BE2C (cell line): ENCODE measurements around the gene EPN1.
"Not testable (repeated sequence)": the region's sequence is repeated elsewhere in the genome, so short reads cannot be mapped to it uniquely, and the experiment has no call there.

Experiments used
- DNase-seq: peaks from one replicate; pipeline ENCODE4 v3.0.0-alpha.2; 2020
- H3K27me3 ChIP-seq: fragments of 250-450 bp; sonication (Bioruptor Pico); 2 replicates; pipeline ENCODE4 v1.5.1; 2020; ENCODE audit warnings: mild to moderate bottlenecking
- H3K36me3 ChIP-seq: fragments of 250-450 bp; sonication (Bioruptor Pico); 2 replicates; pipeline ENCODE4 v1.5.1; 2020; ENCODE audit warnings: mild to moderate bottlenecking
- H3K4me1 ChIP-seq: fragments of 250-450 bp; sonication (Bioruptor Pico); 2 replicates; pipeline ENCODE4 v1.5.1; 2020
- H3K4me3 ChIP-seq: 2 replicates; pipeline ENCODE4 v1.5.1; 2011; ENCODE audit warnings: low read depth, low read length
- H3K9me3 ChIP-seq: fragments of 250-450 bp; sonication (Bioruptor Pico); 2 replicates; pipeline ENCODE4 v1.5.1; 2020
- CTCF ChIP-seq: IDR thresholded peaks from 2 replicates; pipeline ENCODE4 v1.5.1; 2012; ENCODE audit warnings: mild to moderate bottlenecking, low read depth, low read length

The EPN1 gene

DNA sequence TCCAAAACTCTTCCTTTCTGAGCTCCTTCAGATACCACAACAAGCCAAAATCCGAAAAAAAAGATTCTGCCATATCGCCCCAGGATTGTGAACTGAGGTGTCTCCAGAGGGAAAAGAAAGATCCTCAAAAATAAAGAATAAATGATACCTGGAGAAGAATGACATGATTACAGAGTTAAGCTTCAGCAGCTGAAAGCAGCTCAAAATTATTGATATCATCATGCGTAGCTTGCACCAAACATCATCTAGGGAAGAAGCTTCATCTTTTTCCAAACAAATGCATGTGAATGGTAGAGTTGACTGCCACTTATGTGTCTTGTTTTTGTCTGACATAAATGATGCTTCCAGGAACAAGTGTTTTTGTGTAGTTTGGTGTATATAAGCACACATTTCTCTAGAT lies 63.3 kb downstream of the EPN1 start, which contains the start of gene NLRP9:
Gene NLRP9, minus strand, starts transcription at position 101 of the 400 bp plus-strand sequence. Its CDS starts 28 bp downstream, at position 73.
- no peak within 1 kb of the TSS for H3K4me3 ChIP-seq
- H3K36me3 ChIP-seq: no peaks in the 10 kb centered on the region
- no peak for TF ChIP-seq CTCF
- no peak for DNase-seq
- H3K9me3 ChIP-seq: no peaks in the 10 kb centered on the region
- peaks cover 33% of the 10 kb centered on the region for H3K27me3 ChIP-seq
- no peaks in the 10 kb centered on the region for H3K4me1 ChIP-seq

- Histone ChIP-seq H3K9me3 (no peaks in the 10 kb centered on the region), H3K4me1 (no peaks in the 10 kb centered on the region), H3K36me3 (no peaks in the 10 kb centered on the region), H3K4me3 (no peak overlapping the region), H3K27me3 (peaks cover 64% of the 10 kb centered on the region)
- DNase-seq: no peak
- no peak for TF ChIP-seq CTCF
Observed at GRCh38 chr19:55750715-55751114, 75.7 kb downstream of the EPN1 start.

DNA sequence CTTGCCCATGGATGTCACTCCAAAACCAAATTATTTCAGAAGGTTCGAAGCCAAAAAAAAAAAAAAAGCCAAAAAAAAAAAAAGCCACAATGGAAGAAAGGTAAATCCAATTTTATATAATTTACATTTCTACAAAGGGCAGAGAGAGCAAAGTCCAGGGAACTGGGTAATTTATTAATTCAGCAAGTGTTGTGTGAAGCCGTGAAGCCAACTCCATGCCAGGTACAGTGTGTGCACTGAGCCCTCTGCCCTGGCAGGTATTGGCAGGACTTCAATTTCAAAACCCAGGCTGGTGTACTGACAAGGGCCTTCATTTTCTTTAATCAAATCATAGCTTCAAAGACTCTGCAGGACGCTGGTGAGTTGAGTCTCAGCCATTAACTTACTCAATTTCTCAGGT lies 78.4 kb downstream of the EPN1 start:
- no peak for DNase-seq
- Histone ChIP-seq H3K27me3 (peaks cover 61% of the 10 kb centered on the region), H3K9me3 (no peaks in the 10 kb centered on the region), H3K4me3 (no peak overlapping the region), H3K4me1 (no peaks in the 10 kb centered on the region), H3K36me3 (no peaks in the 10 kb centered on the region)
- TF ChIP-seq CTCF: no peak

- H3K27me3 ChIP-seq: peaks cover 32% of the 10 kb centered on the region
- DNase-seq, H3K4me1 ChIP-seq, H3K36me3 ChIP-seq, H3K4me3 ChIP-seq, H3K9me3 ChIP-seq: not testable (repeated sequence)
Observed at GRCh38 chr19:55756808-55757207, 81.8 kb downstream of the EPN1 start.

DNA sequence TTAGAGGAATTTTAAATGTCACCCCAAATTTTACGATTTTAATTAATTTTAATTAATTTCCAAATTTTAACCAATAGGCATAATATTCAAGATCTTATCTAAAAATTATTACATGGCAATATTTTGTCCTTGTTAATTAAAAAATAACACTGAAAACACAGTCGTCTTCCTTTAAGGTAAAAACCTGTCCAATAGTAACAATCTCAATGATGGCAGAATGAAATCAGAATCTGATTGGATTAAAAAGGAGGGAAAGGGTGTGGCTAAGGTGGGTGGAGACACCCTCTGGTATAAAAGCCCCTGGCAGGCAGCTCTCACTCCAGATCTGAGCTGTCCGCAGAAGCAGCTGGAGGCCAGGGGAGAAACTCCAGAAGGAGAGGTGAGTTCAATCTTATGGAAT lies 83.8 kb downstream of the EPN1 start, which contains the start of gene RFPL4A:
Gene RFPL4A, plus strand, starts transcription at position 301 of the 400 bp plus-strand sequence. CDS start 2,704 bp downstream, outside the sequence.
- peaks cover 19% of the 10 kb centered on the region for H3K27me3 ChIP-seq
- not testable (repeated sequence) for H3K36me3 ChIP-seq, H3K4me3 ChIP-seq, H3K9me3 ChIP-seq, DNase-seq, H3K4me1 ChIP-seq
